K562 (cell line): ENCODE measurements around the gene HINT3. TPM values are rescaled to one million over a fixed set of nuclear protein-coding genes. Genes with fewer than 3 reads are reported as not detected.

ENCODE experiments used
- ATF7 ChIP-seq: fragments of 450-650 bp; IDR thresholded peaks from 2 replicates; pipeline ENCODE4 v1.7.1; 2014; ENCODE audit warnings: mild to moderate bottlenecking, moderate library complexity
- BRD4 ChIP-seq: fragments of 200-600 bp; sonication (generic); IDR thresholded peaks from 2 replicates; pipeline ENCODE4 v1.6.1; 2017; ENCODE audit warnings: inconsistent platforms
- CBFA2T3 ChIP-seq: fragments of 450-650 bp; IDR thresholded peaks from 2 replicates; pipeline ENCODE4 v1.6.1; 2017
- DPF2 ChIP-seq: fragments of 450-650 bp; IDR thresholded peaks from 2 replicates; pipeline ENCODE4 v1.6.1; 2016
- ETS2 ChIP-seq: IDR thresholded peaks from 2 replicates; pipeline ENCODE4 v1.6.1; 2016; ENCODE audit warnings: borderline replicate concordance, missing genetic modification characterization, mild to moderate bottlenecking, moderate library complexity, missing compliant biosample characterization; ENCODE audit not compliant: poor library complexity, severe bottlenecking
- EWSR1 ChIP-seq: fragments of 450-650 bp; IDR thresholded peaks from 2 replicates; pipeline ENCODE4 v1.6.1; 2018; ENCODE audit warnings: borderline replicate concordance, mild to moderate bottlenecking, low read depth, moderate library complexity; ENCODE audit not compliant: partially characterized antibody
- HDAC3 ChIP-seq: fragments of 450-650 bp; IDR thresholded peaks from 2 replicates; pipeline ENCODE4 v1.6.1; 2018; ENCODE audit warnings: borderline replicate concordance, mild to moderate bottlenecking, moderate library complexity; ENCODE audit not compliant: partially characterized antibody
- MEF2A ChIP-seq: IDR thresholded peaks from 2 replicates; pipeline ENCODE4 v1.6.1; 2011; ENCODE audit warnings: low read depth, mild to moderate bottlenecking, low read length, moderate library complexity; ENCODE audit not compliant: control insufficient read depth
- NR2C1 ChIP-seq, 2 experiments: fragments of 450-650 bp; IDR thresholded peaks; 2 replicates each; pipeline ENCODE4 v1.6.1; 2017; ENCODE audit warnings: mild to moderate bottlenecking in 2 of 2, antibody characterized with exemption in 1 of 2, inconsistent platforms in 1 of 2, missing compliant biosample characterization in 1 of 2, missing genetic modification characterization in 1 of 2
- NRF1 ChIP-seq, 2 experiments: fragments of 450-650 bp; IDR thresholded peaks in 1 of 2; conservative IDR thresholded peaks in 1 of 2; 2 replicates each; pipeline ENCODE4 v1.6.1; 2014; ENCODE audit warnings: mild to moderate bottlenecking in 2 of 2
- POLR2H ChIP-seq: IDR thresholded peaks from 2 replicates; pipeline ENCODE4 v1.6.1; 2016; ENCODE audit warnings: missing genetic modification characterization, low read depth, mild to moderate bottlenecking, control low read depth, missing compliant biosample characterization, moderate library complexity
- RBM34 ChIP-seq: fragments of 200-400 bp; formaldehyde crosslinking; IDR thresholded peaks from 2 replicates; pipeline ENCODE4 v1.6.1; 2018; ENCODE audit warnings: low read length, borderline replicate concordance; ENCODE audit not compliant: insufficient read depth
- SAFB ChIP-seq: fragments of 200-400 bp; formaldehyde crosslinking; IDR thresholded peaks from 2 replicates; pipeline ENCODE4 v1.6.1; 2017; ENCODE audit warnings: low read depth, low read length, borderline replicate concordance
- STAG1 ChIP-seq: sonication (generic); formaldehyde crosslinking; IDR thresholded peaks from 2 replicates; pipeline ENCODE4 v1.5.0; 2020; ENCODE audit warnings: missing genetic modification reagents, borderline replicate concordance
- ZBTB33 ChIP-seq: sonication (generic); formaldehyde crosslinking; IDR thresholded peaks from 2 replicates; pipeline ENCODE4 v1.8.1; 2023; ENCODE audit warnings: mild to moderate bottlenecking, missing genetic modification reagents
- ZBTB7A ChIP-seq: IDR thresholded peaks from 2 replicates; pipeline ENCODE4 v1.6.1; 2011; ENCODE audit warnings: low read depth, mild to moderate bottlenecking, low read length, moderate library complexity, borderline replicate concordance; ENCODE audit not compliant: control insufficient read depth
- ZNF184 ChIP-seq: sonication (generic); formaldehyde crosslinking; IDR thresholded peaks from 2 replicates; pipeline ENCODE4 v1.5.0; 2020; ENCODE audit warnings: missing genetic modification reagents
- ZNF354B ChIP-seq: fragments of 250-450 bp; sonication (Bioruptor Pico); IDR thresholded peaks from 2 replicates; pipeline ENCODE4 v1.4.0; 2020
- ZNF551 ChIP-seq: fragments of 250-450 bp; sonication (Bioruptor Pico); IDR thresholded peaks from 2 replicates; pipeline ENCODE4 v1.5.0; 2021; ENCODE audit warnings: mild to moderate bottlenecking, moderate library complexity
- ZNF699 ChIP-seq: fragments of 250-450 bp; sonication (Bioruptor Pico); IDR thresholded peaks from 2 replicates; pipeline ENCODE4 v1.8.0; 2021; ENCODE audit warnings: mild to moderate bottlenecking, moderate library complexity; ENCODE audit not compliant: insufficient replicate concordance
- polyA plus RNA-seq, 8 experiments: library from polyadenylated mRNA; depleted of rRNA in 4 of 8; stranded (reverse) in 5 of 8; unstranded in 3 of 8; fragments of >200 nt; fragmentation: Nextera tagmentation in 2 of 8; fragmentation: Illumina TruSeq in 1 of 8; extraction: Ambion mirVana in 2 of 8; extraction: Trizol in 1 of 8; gene quantifications; 2 replicates each; pipeline versions ENCODE4 v1.2.1 to v1.2.3, GENCODE V29; 2011 to 2014; ENCODE audit warnings: inconsistent platforms in 1 of 8, missing spikeins in 1 of 8
- total RNA-seq, 7 experiments: library from RNA; depleted of rRNA in 6 of 7; stranded (reverse); fragments of >200 nt in 6 of 7; fragmentation: Illumina TruSeq in 2 of 7; extraction: Trizol in 2 of 7; gene quantifications; 2 replicates each; pipeline versions ENCODE4 v1.2.1 to v1.2.3, GENCODE V29; 2011 to 2021; ENCODE audit warnings: low replicate concordance in 1 of 7
- TF ChIP-seq, protein P1 (sequence below): fragments of 450-650 bp; formaldehyde crosslinking; IDR thresholded peaks from 2 replicates; pipeline ENCODE4 v1.4.0; 2022; ENCODE audit warnings: missing genetic modification characterization

HINT3 gene
- total and polyA plus RNA-seq, 9 of the 15 experiments (the other 6 are each of a cell fraction or from before 2014, with no cell fraction given), result 1.4 to 16.6 (median 10.8) TPM

DNA sequence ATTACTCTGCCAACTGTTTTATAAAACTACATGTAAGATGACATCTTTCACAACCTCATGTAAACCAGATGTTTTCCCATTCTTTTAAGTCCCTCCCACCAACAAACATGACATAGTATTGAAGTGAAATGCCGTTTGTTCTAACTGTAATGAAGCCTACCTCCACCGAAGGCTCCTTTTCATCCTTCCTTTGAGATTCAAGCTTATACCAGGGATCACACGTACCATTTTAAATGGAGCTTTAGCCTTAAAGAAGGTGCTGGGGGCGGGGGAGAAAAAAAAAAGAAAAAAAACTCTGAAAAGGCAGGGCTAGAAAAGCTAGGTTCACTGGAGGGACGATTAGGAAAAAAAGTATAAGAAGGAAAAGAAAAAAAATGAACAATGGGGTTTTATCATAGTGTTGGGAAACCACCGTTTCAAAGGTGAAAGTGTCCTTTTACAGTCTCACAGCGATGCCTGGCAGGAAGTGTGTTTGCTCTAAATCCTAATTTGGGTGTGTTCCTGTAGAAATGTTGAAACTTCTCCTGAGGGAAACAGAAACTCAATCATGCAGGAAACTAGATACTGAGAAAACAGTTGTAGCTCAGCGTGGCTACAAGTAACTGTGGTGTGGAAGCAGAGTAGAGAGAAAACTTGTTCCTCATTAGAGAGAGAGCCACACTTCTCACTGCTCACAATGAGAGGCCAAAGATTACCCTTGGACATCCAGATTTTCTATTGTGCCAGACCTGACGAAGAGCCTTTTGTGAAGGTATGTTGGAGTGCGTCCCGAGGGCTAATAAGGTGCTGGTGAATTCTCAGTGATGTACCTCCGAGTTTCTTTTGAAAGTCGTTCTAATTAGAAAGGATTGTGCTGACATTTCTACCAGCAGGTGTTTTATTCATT, 37.6 kb upstream of the HINT3 start (continued):
- no peak; the same call in 1 of the 2 replicates for TF ChIP-seq BRD4
- TF ChIP-seq MEF2A, result no peak
- no peak for TF ChIP-seq ZNF354B (CRISPR knock-in tag)
- no peak for TF ChIP-seq NR2C1 (IDR thresholded peaks at IDR 0.05)
- TF ChIP-seq NR2C1 (tag; IDR thresholded peaks at IDR 0.05), result no peak
- no peak for TF ChIP-seq SAFB
- TF ChIP-seq ZBTB33 (CRISPR knock-in tag), result no peak
- no peak for TF ChIP-seq ZNF699 (CRISPR knock-in tag)
- no peak for TF ChIP-seq ZNF551 (CRISPR knock-in tag)
- TF ChIP-seq ETS2 (tag), result no peak
- no peak for TF ChIP-seq STAG1 (CRISPR knock-in tag)
- no peak for TF ChIP-seq ATF7
- TF ChIP-seq POLR2H, result peak; percentile 64; the same call in 1 of the 2 replicates
- TF ChIP-seq RBM34, result no peak
- no peak for TF ChIP-seq NRF1 (conservative IDR thresholded peaks at IDR 0.05 in 1 of 2, IDR thresholded peaks at IDR 0.05 in 1 of 2)
- TF ChIP-seq ZBTB7A, result no peak
- TF ChIP-seq, protein P1, sequence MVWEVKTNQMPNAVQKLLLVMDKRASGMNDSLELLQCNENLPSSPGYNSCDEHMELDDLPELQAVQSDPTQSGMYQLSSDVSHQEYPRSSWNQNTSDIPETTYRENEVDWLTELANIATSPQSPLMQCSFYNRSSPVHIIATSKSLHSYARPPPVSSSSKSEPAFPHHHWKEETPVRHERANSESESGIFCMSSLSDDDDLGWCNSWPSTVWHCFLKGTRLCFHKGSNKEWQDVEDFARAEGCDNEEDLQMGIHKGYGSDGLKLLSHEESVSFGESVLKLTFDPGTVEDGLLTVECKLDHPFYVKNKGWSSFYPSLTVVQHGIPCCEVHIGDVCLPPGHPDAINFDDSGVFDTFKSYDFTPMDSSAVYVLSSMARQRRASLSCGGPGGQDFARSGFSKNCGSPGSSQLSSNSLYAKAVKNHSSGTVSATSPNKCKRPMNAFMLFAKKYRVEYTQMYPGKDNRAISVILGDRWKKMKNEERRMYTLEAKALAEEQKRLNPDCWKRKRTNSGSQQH (CRISPR knock-in tag), result no peak
- peak; percentile 40 for TF ChIP-seq HDAC3
- TF ChIP-seq DPF2, result 0 out of 2 replicates have a peak, but pooled peaks have one; percentile 10
- no peak for TF ChIP-seq CBFA2T3
- TF ChIP-seq ZNF184 (CRISPR knock-in tag), result no peak
- TF ChIP-seq EWSR1, result no peak
